ENCODE data around the gene PSMB9.

The PSMB9 gene

GRCh38 chr6:32844839-32845383, 9.1 kb upstream of the PSMB9 start:
- peak overlapping the region; percentile 62 for H3K4me3 ChIP-seq (ENCODE audit: severe bottlenecking)
- ATAC-seq (ENCODE audit: low read depth) (no peak), DNase-seq (ENCODE audit: low spot score) (no peak)
- H3K36me3 ChIP-seq (ENCODE audit: low read depth), result peaks cover 45% of the 10 kb centered on the region
- H3K9me3 ChIP-seq (ENCODE audit: severe bottlenecking), result no peaks in the 10 kb centered on the region
- H3K4me1 ChIP-seq (ENCODE audit: insufficient read depth, poor library complexity, severe bottlenecking), result peaks cover 4% of the 10 kb centered on the region
- no peaks in the 10 kb centered on the region for H3K27me3 ChIP-seq (ENCODE audit: insufficient read depth, poor library complexity, severe bottlenecking)
- TF ChIP-seq, protein P1, sequence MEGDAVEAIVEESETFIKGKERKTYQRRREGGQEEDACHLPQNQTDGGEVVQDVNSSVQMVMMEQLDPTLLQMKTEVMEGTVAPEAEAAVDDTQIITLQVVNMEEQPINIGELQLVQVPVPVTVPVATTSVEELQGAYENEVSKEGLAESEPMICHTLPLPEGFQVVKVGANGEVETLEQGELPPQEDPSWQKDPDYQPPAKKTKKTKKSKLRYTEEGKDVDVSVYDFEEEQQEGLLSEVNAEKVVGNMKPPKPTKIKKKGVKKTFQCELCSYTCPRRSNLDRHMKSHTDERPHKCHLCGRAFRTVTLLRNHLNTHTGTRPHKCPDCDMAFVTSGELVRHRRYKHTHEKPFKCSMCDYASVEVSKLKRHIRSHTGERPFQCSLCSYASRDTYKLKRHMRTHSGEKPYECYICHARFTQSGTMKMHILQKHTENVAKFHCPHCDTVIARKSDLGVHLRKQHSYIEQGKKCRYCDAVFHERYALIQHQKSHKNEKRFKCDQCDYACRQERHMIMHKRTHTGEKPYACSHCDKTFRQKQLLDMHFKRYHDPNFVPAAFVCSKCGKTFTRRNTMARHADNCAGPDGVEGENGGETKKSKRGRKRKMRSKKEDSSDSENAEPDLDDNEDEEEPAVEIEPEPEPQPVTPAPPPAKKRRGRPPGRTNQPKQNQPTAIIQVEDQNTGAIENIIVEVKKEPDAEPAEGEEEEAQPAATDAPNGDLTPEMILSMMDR (IDR thresholded peaks at IDR 0.05; ENCODE audit: poor library complexity, severe bottlenecking), result no peak
- H3K27ac ChIP-seq (ENCODE audit: poor library complexity, severe bottlenecking), result peak overlapping the region; percentile 50

DNA sequence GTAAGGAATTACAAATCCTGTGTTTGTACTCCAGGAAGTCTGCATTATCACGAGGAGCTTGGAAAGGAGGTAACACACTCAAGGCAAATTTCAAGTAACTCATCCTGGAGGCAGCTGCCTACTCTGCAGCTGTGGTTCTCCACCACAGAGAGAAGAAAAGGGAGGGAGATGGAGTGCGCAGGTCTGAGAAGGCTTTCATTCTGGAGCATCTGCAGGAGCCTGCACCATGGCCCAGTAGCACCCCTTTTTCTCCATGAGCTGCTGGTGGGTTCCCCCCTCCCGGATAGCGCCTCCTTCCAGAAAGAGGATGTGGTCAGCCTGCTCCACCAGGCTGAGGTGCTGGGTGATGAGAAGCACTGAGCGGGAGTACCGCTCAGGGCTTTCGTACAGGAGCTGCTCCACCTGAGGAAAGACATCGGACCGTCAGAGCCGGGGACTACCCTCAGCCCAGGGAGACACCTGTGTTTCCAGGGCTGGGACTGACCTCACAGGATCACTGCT, 8.6 kb upstream of the PSMB9 start:
- DNase-seq (ENCODE audit: low spot score), result no peak
- TF ChIP-seq, protein P1 (IDR thresholded peaks at IDR 0.05; ENCODE audit: poor library complexity, severe bottlenecking), result no peak
- Histone ChIP-seq H3K36me3 (ENCODE audit: low read depth) (peaks cover 51% of the 10 kb centered on the region), H3K4me3 (ENCODE audit: severe bottlenecking) (no peak overlapping the region), H3K27me3 (ENCODE audit: insufficient read depth, poor library complexity, severe bottlenecking) (no peaks in the 10 kb centered on the region), H3K9me3 (ENCODE audit: severe bottlenecking) (no peaks in the 10 kb centered on the region), H3K27ac (ENCODE audit: poor library complexity, severe bottlenecking) (peak overlapping the region; percentile 50), H3K4me1 (ENCODE audit: insufficient read depth, poor library complexity, severe bottlenecking) (peaks cover 4% of the 10 kb centered on the region)
- no peak for ATAC-seq (ENCODE audit: low read depth)

GRCh38 chr6:32847004-32847403, 7.0 kb upstream of the PSMB9 start:
- TF ChIP-seq, protein P1 (IDR thresholded peaks at IDR 0.05; ENCODE audit: poor library complexity, severe bottlenecking), result no peak
- ATAC-seq (ENCODE audit: low read depth) (no peak), DNase-seq (ENCODE audit: low spot score) (no peak)
- peaks cover 4% of the 10 kb centered on the region for H3K4me1 ChIP-seq (ENCODE audit: insufficient read depth, poor library complexity, severe bottlenecking)
- H3K4me3 ChIP-seq (ENCODE audit: severe bottlenecking), result no peak overlapping the region
- peaks cover 55% of the 10 kb centered on the region for H3K36me3 ChIP-seq (ENCODE audit: low read depth)
- no peaks in the 10 kb centered on the region for H3K9me3 ChIP-seq (ENCODE audit: severe bottlenecking)
- H3K27me3 ChIP-seq (ENCODE audit: insufficient read depth, poor library complexity, severe bottlenecking), result no peaks in the 10 kb centered on the region
- no peak overlapping the region for H3K27ac ChIP-seq (ENCODE audit: poor library complexity, severe bottlenecking)

- ATAC-seq (ENCODE audit: low read depth), result no peak
- Histone ChIP-seq H3K4me3 (ENCODE audit: severe bottlenecking) (no peak overlapping the region), H3K4me1 (ENCODE audit: insufficient read depth, poor library complexity, severe bottlenecking) (peaks cover 4% of the 10 kb centered on the region), H3K27ac (ENCODE audit: poor library complexity, severe bottlenecking) (no peak overlapping the region), H3K9me3 (ENCODE audit: severe bottlenecking) (no peaks in the 10 kb centered on the region), H3K36me3 (ENCODE audit: low read depth) (peaks cover 47% of the 10 kb centered on the region), H3K27me3 (ENCODE audit: insufficient read depth, poor library complexity, severe bottlenecking) (no peaks in the 10 kb centered on the region)
- no peak for DNase-seq (ENCODE audit: low spot score)
- TF ChIP-seq, protein P1 (IDR thresholded peaks at IDR 0.05; ENCODE audit: poor library complexity, severe bottlenecking), result no peak
These were observed 6.2 kb upstream of the PSMB9 start for GRCh38 chr6:32847795-32848194.

- ATAC-seq (ENCODE audit: low read depth) (no peak), DNase-seq (ENCODE audit: low spot score) (no peak)
- Histone ChIP-seq H3K4me1 (ENCODE audit: insufficient read depth, poor library complexity, severe bottlenecking) (peaks cover 4% of the 10 kb centered on the region), H3K27ac (ENCODE audit: poor library complexity, severe bottlenecking) (no peak overlapping the region), H3K27me3 (ENCODE audit: insufficient read depth, poor library complexity, severe bottlenecking) (no peaks in the 10 kb centered on the region), H3K36me3 (ENCODE audit: low read depth) (peaks cover 46% of the 10 kb centered on the region), H3K9me3 (ENCODE audit: severe bottlenecking) (no peaks in the 10 kb centered on the region), H3K4me3 (ENCODE audit: severe bottlenecking) (no peak overlapping the region)
- TF ChIP-seq, protein P1 (IDR thresholded peaks at IDR 0.05; ENCODE audit: poor library complexity, severe bottlenecking), result no peak
These were observed 4.9 kb upstream of the PSMB9 start for GRCh38 chr6:32849126-32849525.

Data from RWPE2 (cell line).